Liver (tissue), 3 donors: ENCODE results near the gene NLRC5.

Experiments
- RAD21 ChIP-seq, 2 donors: IDR thresholded peaks; 2 replicates each; pipeline ENCODE4 v1.6.1; 2016; ENCODE audit warnings: antibody characterized with exemption in 2 of 2, mild to moderate bottlenecking in 2 of 2
- TF ChIP-seq, protein P1 (sequence below): fragments of 150-350 bp; IDR thresholded peaks from 2 replicates; pipeline ENCODE4 v1.5.1; 2017; ENCODE audit warnings: improper control_type of control experiment, low read depth, low read length; ENCODE audit not compliant: missing input control
- donor health status: healthy.
- donor health status: healthy.

DNA sequence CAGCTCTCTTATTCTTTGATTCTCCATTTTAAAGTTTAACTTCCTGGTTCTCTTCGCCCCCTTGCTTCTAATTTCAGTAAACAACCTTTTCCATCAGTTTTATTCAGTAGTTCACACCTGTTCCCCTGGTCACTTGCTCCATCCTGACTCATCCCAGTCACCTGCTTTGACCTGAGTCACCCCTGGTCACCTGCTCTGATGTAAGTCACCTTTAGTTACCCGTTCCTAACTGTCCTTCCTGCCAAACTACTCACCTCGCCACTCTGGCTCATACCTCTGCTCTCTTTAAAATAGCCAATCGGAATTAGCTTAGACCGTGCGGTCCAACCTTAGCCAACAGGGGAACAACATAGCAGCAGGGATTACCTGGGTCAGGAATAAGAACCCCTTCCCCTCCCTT is 4.7 kb upstream of the NLRC5 start:
- no peak for TF ChIP-seq RAD21 (IDR thresholded peaks at IDR 0.05)
- TF ChIP-seq, protein P1, sequence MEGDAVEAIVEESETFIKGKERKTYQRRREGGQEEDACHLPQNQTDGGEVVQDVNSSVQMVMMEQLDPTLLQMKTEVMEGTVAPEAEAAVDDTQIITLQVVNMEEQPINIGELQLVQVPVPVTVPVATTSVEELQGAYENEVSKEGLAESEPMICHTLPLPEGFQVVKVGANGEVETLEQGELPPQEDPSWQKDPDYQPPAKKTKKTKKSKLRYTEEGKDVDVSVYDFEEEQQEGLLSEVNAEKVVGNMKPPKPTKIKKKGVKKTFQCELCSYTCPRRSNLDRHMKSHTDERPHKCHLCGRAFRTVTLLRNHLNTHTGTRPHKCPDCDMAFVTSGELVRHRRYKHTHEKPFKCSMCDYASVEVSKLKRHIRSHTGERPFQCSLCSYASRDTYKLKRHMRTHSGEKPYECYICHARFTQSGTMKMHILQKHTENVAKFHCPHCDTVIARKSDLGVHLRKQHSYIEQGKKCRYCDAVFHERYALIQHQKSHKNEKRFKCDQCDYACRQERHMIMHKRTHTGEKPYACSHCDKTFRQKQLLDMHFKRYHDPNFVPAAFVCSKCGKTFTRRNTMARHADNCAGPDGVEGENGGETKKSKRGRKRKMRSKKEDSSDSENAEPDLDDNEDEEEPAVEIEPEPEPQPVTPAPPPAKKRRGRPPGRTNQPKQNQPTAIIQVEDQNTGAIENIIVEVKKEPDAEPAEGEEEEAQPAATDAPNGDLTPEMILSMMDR: no peak
